ENCODE data around the gene GPS1. TPM values are rescaled to one million over a fixed set of nuclear protein-coding genes. Genes with fewer than 3 reads are reported as not detected.
A peak's percentile ranks its signal among the peaks of the same experiment; 100 is the strongest.

The GPS1 gene
- total and polyA plus RNA-seq, 9 of the 15 experiments (the other 6 are each of a cell fraction or from before 2014, with no cell fraction given) = 3.1 to 167 (median 69.9) TPM

- TF ChIP-seq ZNF609 (CRISPR knock-in tag; IDR thresholded peaks at IDR 0.05; ENCODE audit: borderline replicate concordance) (no peak), POLR2AphosphoS2 (IDR thresholded peaks at IDR 0.05; ENCODE audit: low read length) (no peak), BRD9 (IDR thresholded peaks at IDR 0.05; ENCODE audit: low read depth, partially characterized antibody) (no peak), JUNB (CRISPR knock-in tag; conservative IDR thresholded peaks at IDR 0.05) (no peak), ZNF75A (CRISPR knock-in tag; IDR thresholded peaks at IDR 0.05) (no peak), NCOR1 (IDR thresholded peaks at IDR 0.05) (peak; percentile 43), CHD7 (IDR thresholded peaks at IDR 0.05; ENCODE audit: low read depth, low read length) (peak; percentile 25)
- TF ChIP-seq, protein P1, sequence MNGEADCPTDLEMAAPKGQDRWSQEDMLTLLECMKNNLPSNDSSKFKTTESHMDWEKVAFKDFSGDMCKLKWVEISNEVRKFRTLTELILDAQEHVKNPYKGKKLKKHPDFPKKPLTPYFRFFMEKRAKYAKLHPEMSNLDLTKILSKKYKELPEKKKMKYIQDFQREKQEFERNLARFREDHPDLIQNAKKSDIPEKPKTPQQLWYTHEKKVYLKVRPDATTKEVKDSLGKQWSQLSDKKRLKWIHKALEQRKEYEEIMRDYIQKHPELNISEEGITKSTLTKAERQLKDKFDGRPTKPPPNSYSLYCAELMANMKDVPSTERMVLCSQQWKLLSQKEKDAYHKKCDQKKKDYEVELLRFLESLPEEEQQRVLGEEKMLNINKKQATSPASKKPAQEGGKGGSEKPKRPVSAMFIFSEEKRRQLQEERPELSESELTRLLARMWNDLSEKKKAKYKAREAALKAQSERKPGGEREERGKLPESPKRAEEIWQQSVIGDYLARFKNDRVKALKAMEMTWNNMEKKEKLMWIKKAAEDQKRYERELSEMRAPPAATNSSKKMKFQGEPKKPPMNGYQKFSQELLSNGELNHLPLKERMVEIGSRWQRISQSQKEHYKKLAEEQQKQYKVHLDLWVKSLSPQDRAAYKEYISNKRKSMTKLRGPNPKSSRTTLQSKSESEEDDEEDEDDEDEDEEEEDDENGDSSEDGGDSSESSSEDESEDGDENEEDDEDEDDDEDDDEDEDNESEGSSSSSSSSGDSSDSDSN (IDR thresholded peaks at IDR 0.05; ENCODE audit: borderline replicate concordance in 1 of 2, low read depth in 2 of 2, low read length in 2 of 2) = peak; percentile 51 to 71; a peak in 2 of 4 replicates
Observed at GRCh38 chr17:82065638-82066303, 14.1 kb downstream of the GPS1 start, which contains the start of gene DUS1L (continued).

Data from K562 (cell line).